Activated naive CD8-positive, alpha-beta T cell treated with anti-CD3 and anti-CD28 coated beads, Interleukin-2, amount 10 ng/mL, durations not matched to agents 7 days and 5 days (primary cell): Measurements from ENCODE around the gene ZNF407. TPM values are rescaled to one million over a fixed set of nuclear protein-coding genes. Genes with fewer than 3 reads are reported as not detected.

Experiments used
- ATAC-seq: fragments of 150-1000 bp; cut with Tn5 transposase; one replicate; pipeline ENCODE4 v1.10.0; 2021; ENCODE audit warnings: low read depth, moderate library complexity
- POLR2A ChIA-PET: fragments of 350-600 bp; sonication (Branson Sonifier 250); formaldehyde crosslinking; loops from one replicate; lab custom pipeline; 2021; ENCODE audit warnings: antibody characterized with exemption; lab: Charles Lee
- DNase-seq: peaks from one replicate; pipeline ENCODE4 v3.0.0; 2021
- H3K27ac Mint-ChIP-seq: one replicate; pipeline ENCODE4 v1.8.0; 2022; ENCODE audit warnings: mild to moderate bottlenecking, mixed read lengths
- H3K27me3 Mint-ChIP-seq: one replicate; pipeline ENCODE4 v1.8.0; 2022; ENCODE audit warnings: mild to moderate bottlenecking, moderate library complexity, mixed read lengths
- H3K36me3 Mint-ChIP-seq: one replicate; pipeline ENCODE4 v1.8.0; 2021; ENCODE audit warnings: mild to moderate bottlenecking, mixed read lengths
- H3K4me1 Mint-ChIP-seq: one replicate; pipeline ENCODE4 v1.8.0; 2021; ENCODE audit warnings: mixed read lengths
- H3K4me3 Mint-ChIP-seq: one replicate; pipeline ENCODE4 v1.8.0; 2022; ENCODE audit warnings: mild to moderate bottlenecking, moderate library complexity, mixed read lengths
- H3K9me3 Mint-ChIP-seq: one replicate; pipeline ENCODE4 v1.8.0; 2021; ENCODE audit warnings: mixed read lengths
- total RNA-seq, 2 experiments: library from RNA; stranded (reverse); gene quantifications; one replicate each; pipeline ENCODE4 v1.2.3, GENCODE V29; 2021

ZNF407 gene
- total RNA-seq, 2 experiments from 2014 or later: 16.9 to 17.1 TPM

- no peak for DNase-seq
- no peak overlapping the region for H3K4me3 Mint-ChIP-seq
- peaks cover 13% of the 10 kb centered on the region for H3K4me1 Mint-ChIP-seq
- POLR2A ChIA-PET: no interaction called here
- H3K36me3 Mint-ChIP-seq: no peaks in the 10 kb centered on the region
- ATAC-seq: peak; percentile 86
- H3K27me3 Mint-ChIP-seq: no peaks in the 10 kb centered on the region
- H3K27ac Mint-ChIP-seq: no peak overlapping the region
- H3K9me3 Mint-ChIP-seq: no peaks in the 10 kb centered on the region
Observed at GRCh38 chr18:74901362-74902146, 303.9 kb downstream of the ZNF407 start.

- POLR2A ChIA-PET: no interaction called here
- Mint-ChIP-seq H3K4me3 (no peak overlapping the region), H3K36me3 (no peaks in the 10 kb centered on the region), H3K27me3 (no peaks in the 10 kb centered on the region), H3K27ac (no peak overlapping the region), H3K4me1 (peaks cover 13% of the 10 kb centered on the region), H3K9me3 (no peaks in the 10 kb centered on the region)
- no peak for DNase-seq
- no peak for ATAC-seq
Observed at GRCh38 chr18:74902147-74902455, 304.4 kb downstream of the ZNF407 start.

DNA sequence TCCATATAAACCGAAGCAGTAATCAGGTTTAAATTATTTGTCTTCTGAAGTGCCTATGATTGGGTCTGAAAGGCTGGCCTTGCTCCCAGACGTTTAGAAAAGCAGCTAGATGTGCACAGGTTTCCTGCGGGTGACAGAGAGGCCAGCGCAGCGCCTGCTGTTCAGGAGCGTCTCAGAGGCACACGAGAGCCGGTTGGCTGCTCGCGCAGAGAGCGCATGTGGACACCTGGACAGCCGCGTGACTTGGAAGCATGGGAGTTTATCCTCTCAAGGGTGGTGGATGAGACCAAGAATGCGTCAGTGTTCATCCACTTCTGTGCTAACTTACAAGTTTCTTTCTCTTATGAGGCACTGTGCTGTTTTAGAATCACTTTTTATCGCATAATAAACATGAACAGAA, 307.6 kb downstream of the ZNF407 start:
- Mint-ChIP-seq H3K4me1 (peaks cover 8% of the 10 kb centered on the region), H3K27me3 (no peaks in the 10 kb centered on the region), H3K4me3 (no peak overlapping the region), H3K36me3 (no peaks in the 10 kb centered on the region), H3K9me3 (no peaks in the 10 kb centered on the region), H3K27ac (no peak overlapping the region)
- DNase-seq: no peak
- no peak for ATAC-seq
- POLR2A ChIA-PET: no interaction called here

DNA sequence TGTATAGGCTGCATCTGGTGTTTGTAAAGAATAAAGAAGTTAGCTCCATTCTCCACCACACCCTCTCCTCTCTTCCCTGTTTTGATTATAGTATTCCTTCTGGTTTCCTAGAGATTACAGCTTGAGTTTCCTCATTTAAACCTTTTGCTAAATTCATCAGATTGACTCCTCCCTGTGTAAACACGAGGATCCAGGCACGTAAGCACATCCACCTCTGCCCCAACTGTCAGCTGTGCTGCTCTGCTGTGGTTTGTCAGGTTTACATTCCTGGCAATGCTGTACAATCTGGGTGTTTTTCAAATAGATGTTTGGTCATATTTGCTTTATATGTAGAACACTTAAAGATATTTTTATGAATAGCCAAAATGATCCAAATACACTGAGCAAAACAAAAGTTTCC, 308.5 kb downstream of the ZNF407 start:
- no peak overlapping the region for H3K27ac Mint-ChIP-seq
- no peak overlapping the region for H3K4me3 Mint-ChIP-seq
- POLR2A ChIA-PET: no interaction called here
- no peak for DNase-seq
- no peaks in the 10 kb centered on the region for H3K9me3 Mint-ChIP-seq
- peaks cover 6% of the 10 kb centered on the region for H3K4me1 Mint-ChIP-seq
- H3K36me3 Mint-ChIP-seq: no peaks in the 10 kb centered on the region
- no peak for ATAC-seq
- H3K27me3 Mint-ChIP-seq: no peaks in the 10 kb centered on the region

DNA sequence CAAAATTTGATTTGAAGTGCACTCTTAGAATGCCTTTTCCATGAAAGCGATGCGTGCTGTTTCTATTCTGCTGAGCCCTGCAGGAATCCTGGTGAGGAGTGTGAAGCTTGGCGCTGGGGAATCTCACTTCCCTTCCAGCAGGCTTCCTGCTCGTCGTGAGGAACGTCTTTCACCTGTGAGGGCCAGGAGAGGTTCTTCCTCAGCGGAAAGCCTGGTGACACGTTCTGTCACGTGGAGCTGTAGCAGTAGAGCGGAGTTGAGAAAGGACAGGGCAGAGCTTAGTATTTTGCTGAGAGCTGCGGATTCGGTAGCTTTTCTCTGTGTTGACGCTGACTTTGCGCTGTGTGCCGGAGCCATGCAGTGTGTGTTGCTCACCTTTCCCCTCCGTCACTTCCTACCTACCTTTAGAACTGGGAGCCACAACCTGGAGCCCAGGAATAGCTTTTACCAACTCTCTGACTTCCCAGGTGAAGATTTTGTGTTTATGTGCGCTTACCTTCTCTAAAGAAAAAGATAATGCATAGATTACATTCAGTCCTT, 316.5 kb downstream of the ZNF407 start:
- ATAC-seq: no peak
- POLR2A ChIA-PET: no interaction called here
- Mint-ChIP-seq H3K9me3 (no peaks in the 10 kb centered on the region), H3K27me3 (no peaks in the 10 kb centered on the region), H3K36me3 (no peaks in the 10 kb centered on the region), H3K27ac (no peak overlapping the region), H3K4me1 (peaks cover 4% of the 10 kb centered on the region), H3K4me3 (no peak overlapping the region)
- DNase-seq: no peak

- POLR2A ChIA-PET: no interaction called here
- Mint-ChIP-seq H3K36me3 (no peaks in the 10 kb centered on the region), H3K27ac (no peak overlapping the region), H3K4me1 (peaks cover 4% of the 10 kb centered on the region), H3K9me3 (no peaks in the 10 kb centered on the region), H3K27me3 (no peaks in the 10 kb centered on the region), H3K4me3 (no peak overlapping the region)
- ATAC-seq (no peak), DNase-seq (no peak)
Observed at GRCh38 chr18:74914648-74915047, 317.0 kb downstream of the ZNF407 start.

- no peak for ATAC-seq
- DNase-seq: no peak
- POLR2A ChIA-PET: no interaction called here
- Mint-ChIP-seq H3K27me3 (no peaks in the 10 kb centered on the region), H3K27ac (no peak overlapping the region), H3K4me3 (no peak overlapping the region), H3K9me3 (no peaks in the 10 kb centered on the region), H3K4me1 (peaks cover 4% of the 10 kb centered on the region), H3K36me3 (peaks cover 1% of the 10 kb centered on the region)
Observed at GRCh38 chr18:74916773-74917393, 319.2 kb downstream of the ZNF407 start.

DNA sequence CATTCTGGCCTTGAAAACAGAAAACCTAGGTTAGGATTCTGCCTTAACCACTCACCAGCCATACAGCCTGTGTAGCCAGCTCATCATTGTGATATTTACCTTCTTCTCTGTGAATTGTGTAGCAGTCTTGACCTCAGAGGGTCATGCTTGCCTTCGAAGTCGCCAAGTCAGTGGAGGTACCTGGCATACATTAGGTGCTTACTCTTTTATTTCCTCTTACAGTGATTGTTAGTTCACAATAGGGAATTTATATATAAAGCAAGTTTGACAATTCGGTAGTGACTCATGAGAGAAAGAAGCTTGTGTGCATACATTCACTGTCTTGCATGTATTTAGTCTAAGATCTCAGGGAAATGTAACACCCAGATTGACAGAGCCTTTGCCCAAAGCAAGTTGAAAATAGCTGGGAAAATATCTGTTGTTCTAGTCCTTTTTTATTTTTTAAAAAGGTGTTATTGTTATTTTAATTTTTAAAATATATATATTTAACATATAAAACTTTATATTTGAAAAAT, 320.7 kb downstream of the ZNF407 start:
- peaks cover 4% of the 10 kb centered on the region for H3K4me1 Mint-ChIP-seq
- ATAC-seq (no peak), DNase-seq (no peak)
- H3K27ac Mint-ChIP-seq: no peak overlapping the region
- H3K9me3 Mint-ChIP-seq: no peaks in the 10 kb centered on the region
- POLR2A ChIA-PET: no interaction called here
- H3K4me3 Mint-ChIP-seq: no peak overlapping the region
- no peaks in the 10 kb centered on the region for H3K27me3 Mint-ChIP-seq
- peaks cover 1% of the 10 kb centered on the region for H3K36me3 Mint-ChIP-seq

DNA sequence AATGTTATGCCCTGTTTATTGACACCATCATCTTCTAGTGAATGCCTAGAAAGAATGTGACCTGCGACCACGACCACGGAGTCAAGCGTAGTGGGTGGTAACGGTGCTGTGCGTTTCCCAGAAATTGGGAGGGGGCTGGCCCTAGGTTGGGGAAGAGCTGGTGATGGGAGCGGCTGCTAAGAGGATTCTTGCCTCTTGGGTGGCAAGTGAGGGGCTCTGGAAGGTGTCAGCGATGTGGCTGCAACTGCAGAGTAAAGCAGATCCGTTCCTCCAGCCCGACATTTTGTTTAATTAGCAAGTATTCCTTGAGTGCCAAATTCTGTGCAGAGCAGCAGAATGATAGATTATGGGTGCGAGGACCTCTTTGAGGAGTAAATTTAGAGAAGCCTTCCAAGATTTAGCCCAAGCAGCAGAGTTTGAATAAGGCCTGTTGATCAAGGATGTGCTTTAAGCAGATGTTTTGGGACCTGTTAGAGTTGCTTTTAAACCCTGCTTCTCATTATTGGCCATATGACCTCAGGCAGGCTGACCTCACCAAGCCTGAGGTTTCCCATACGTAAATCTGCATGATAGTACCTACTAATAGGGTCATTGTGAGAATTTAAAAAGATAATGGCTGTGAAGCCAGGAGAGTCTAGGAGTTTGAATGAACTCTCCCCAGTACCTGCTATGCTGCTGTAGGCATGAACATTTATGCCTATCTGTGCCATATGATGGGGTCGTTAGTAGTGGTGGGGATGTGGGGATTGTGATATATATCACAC, 323.6 kb downstream of the ZNF407 start:
- H3K27ac Mint-ChIP-seq: no peak overlapping the region
- H3K4me3 Mint-ChIP-seq: no peak overlapping the region
- POLR2A ChIA-PET: no interaction called here
- H3K9me3 Mint-ChIP-seq: no peaks in the 10 kb centered on the region
- peaks cover 1% of the 10 kb centered on the region for H3K36me3 Mint-ChIP-seq
- ATAC-seq (no peak), DNase-seq (no peak)
- no peaks in the 10 kb centered on the region for H3K4me1 Mint-ChIP-seq
- no peaks in the 10 kb centered on the region for H3K27me3 Mint-ChIP-seq

DNA sequence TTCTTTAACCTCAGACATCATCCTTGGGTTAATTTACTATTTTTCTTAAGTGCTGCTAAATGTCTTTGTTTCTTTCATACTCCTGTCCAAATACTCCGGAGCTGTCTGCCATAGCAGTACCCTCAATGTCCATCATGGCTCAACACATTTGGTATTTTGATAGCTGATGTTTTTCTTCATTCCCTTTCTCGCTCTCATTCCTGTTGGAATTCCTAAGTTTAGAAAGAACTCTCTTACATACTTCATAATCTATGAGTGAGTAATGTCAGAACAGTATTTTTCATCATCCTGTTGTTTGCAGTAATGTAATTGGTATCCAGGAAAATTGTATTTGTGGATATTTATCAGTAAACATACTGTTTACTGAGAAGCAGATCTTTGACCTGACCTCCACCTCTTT, 328.4 kb downstream of the ZNF407 start:
- H3K27ac Mint-ChIP-seq: no peak overlapping the region
- H3K4me3 Mint-ChIP-seq: no peak overlapping the region
- H3K36me3 Mint-ChIP-seq: no peaks in the 10 kb centered on the region
- POLR2A ChIA-PET: no interaction called here
- no peaks in the 10 kb centered on the region for H3K9me3 Mint-ChIP-seq
- H3K27me3 Mint-ChIP-seq: no peaks in the 10 kb centered on the region
- DNase-seq (no peak), ATAC-seq (no peak)
- no peaks in the 10 kb centered on the region for H3K4me1 Mint-ChIP-seq

DNA sequence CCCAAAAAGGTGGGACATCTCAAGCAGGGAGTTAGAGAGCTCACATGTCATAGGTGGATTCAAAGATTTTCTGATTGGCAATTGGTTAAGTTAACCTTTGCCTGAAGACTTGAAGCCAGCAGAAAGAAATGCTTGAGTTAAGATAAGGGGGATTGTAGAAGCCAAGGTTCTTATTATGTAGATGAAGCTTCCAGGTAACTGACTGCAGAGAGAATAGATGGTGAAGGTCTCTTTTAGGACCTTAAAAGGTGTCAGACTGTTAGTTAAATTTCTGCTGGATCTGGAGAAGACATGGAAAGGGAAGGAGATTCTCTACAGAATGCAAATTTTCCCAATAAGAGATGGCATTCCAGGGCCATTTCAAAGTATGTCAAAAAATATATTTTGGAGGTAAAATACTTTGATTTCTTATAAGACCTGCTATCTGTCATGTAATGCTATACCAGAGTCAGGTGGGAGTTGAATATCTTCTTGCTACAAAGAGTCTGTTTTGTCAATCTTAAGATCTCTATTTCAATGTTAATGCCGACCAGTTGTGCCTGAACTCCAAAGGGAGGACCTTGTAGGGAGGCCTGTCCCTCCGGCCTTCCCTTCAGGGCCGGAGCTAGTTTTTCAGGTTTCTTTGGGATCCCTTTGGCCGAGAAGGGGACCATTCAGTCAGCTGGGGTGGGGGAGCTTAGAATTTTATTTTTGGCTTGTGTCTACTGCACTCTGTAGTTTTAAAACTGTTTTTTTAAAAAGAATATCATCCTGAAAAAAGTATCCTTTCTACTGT, 330.7 kb downstream of the ZNF407 start:
- Mint-ChIP-seq H3K4me3 (no peak overlapping the region), H3K27ac (no peak overlapping the region), H3K27me3 (no peaks in the 10 kb centered on the region), H3K9me3 (no peaks in the 10 kb centered on the region), H3K4me1 (no peaks in the 10 kb centered on the region), H3K36me3 (peaks cover 2% of the 10 kb centered on the region)
- POLR2A ChIA-PET: no interaction called here
- ATAC-seq (no peak), DNase-seq (no peak)

DNA sequence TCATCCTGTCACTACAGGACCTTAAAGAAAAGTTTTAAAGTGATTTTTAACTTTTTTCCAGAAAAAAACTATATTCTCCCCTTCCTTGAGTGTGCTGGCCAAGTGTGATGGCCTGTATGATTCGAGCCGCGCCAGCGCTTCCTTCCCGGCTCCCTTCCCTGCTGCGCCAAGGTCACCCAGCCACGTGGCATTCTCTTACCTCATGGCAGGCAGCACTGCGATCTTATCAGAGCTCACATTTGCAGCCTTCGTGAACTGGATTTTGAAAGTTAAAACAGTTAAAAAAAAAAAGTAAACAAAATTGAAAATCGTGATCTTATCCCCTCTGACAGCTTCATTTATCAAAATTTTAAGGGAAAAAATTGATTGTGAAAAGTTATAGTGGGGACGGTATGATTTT, 331.4 kb downstream of the ZNF407 start:
- Mint-ChIP-seq H3K9me3 (no peaks in the 10 kb centered on the region), H3K27me3 (no peaks in the 10 kb centered on the region), H3K36me3 (peaks cover 2% of the 10 kb centered on the region), H3K4me3 (no peak overlapping the region), H3K27ac (no peak overlapping the region), H3K4me1 (no peaks in the 10 kb centered on the region)
- DNase-seq (no peak), ATAC-seq (no peak)
- POLR2A ChIA-PET: no interaction called here

- no peak overlapping the region for H3K27ac Mint-ChIP-seq
- H3K4me3 Mint-ChIP-seq: no peak overlapping the region
- no peak for ATAC-seq
- no peaks in the 10 kb centered on the region for H3K27me3 Mint-ChIP-seq
- H3K4me1 Mint-ChIP-seq: no peaks in the 10 kb centered on the region
- no peak for DNase-seq
- no peaks in the 10 kb centered on the region for H3K9me3 Mint-ChIP-seq
- peaks cover 2% of the 10 kb centered on the region for H3K36me3 Mint-ChIP-seq
- POLR2A ChIA-PET: no interaction called here
Observed at GRCh38 chr18:74930616-74931015, 332.9 kb downstream of the ZNF407 start.
